Liver (tissue), 9 donors: ENCODE measurements around the gene RASSF9. TPM values are rescaled to one million over a fixed set of nuclear protein-coding genes. Genes with fewer than 3 reads are reported as not detected.
A peak's percentile ranks its signal among the peaks of the same experiment; 100 is the strongest.

Experiments used
- DNase-seq: peaks from one replicate; pipeline ENCODE4 v3.0.0-alpha.2; 2017; ENCODE audit warnings: low spot score
- H3K27ac ChIP-seq, 2 donors: one replicate each; pipeline ENCODE4 v1.7.0; 2013; ENCODE audit warnings: inconsistent platforms in 2 of 2, low read length in 2 of 2, control low read depth in 1 of 2, low read depth in 1 of 2, mild to moderate bottlenecking in 1 of 2
- H3K27me3 ChIP-seq, 4 donors: one replicate each; pipeline versions ENCODE4 v1.6.1 to v1.7.0; 2013; ENCODE audit warnings: low read length in 3 of 4, inconsistent platforms in 1 of 4, mild to moderate bottlenecking in 1 of 4, moderate library complexity in 1 of 4; ENCODE audit not compliant: control insufficient read depth in 4 of 4, insufficient read depth in 4 of 4
- H3K36me3 ChIP-seq, 4 donors: one replicate each; pipeline versions ENCODE4 v1.6.1 to v1.7.0; 2013; ENCODE audit warnings: low read length in 3 of 4, mild to moderate bottlenecking in 3 of 4, low read depth in 1 of 4, moderate library complexity in 1 of 4; ENCODE audit not compliant: control insufficient read depth in 4 of 4, insufficient read depth in 3 of 4
- H3K4me1 ChIP-seq, 4 donors: one replicate each; pipeline versions ENCODE4 v1.6.1 to v1.7.0; 2013; ENCODE audit warnings: low read length in 3 of 4, mild to moderate bottlenecking in 3 of 4, moderate library complexity in 1 of 4; ENCODE audit not compliant: control insufficient read depth in 4 of 4, insufficient read depth in 4 of 4
- H3K4me3 ChIP-seq, 3 donors: one replicate each; pipeline versions ENCODE4 v1.6.1 to v1.7.0; 2013; ENCODE audit warnings: low read length in 3 of 3, control low read depth in 1 of 3, low read depth in 1 of 3, mild to moderate bottlenecking in 1 of 3
- H3K9ac ChIP-seq, 2 donors: one replicate each; pipeline ENCODE4 v1.7.0; 2013; ENCODE audit warnings: low read length in 2 of 2, mild to moderate bottlenecking in 2 of 2, moderate library complexity in 2 of 2, control low read depth in 1 of 2, low read depth in 1 of 2
- H3K9me3 ChIP-seq, 4 donors: one replicate each; pipeline versions ENCODE4 v1.6.1 to v1.7.0; 2013; ENCODE audit warnings: low read length in 3 of 4; ENCODE audit not compliant: control insufficient read depth in 4 of 4
- EGR1 ChIP-seq, 2 donors: IDR thresholded peaks; 2 replicates each; pipeline ENCODE4 v1.6.1; 2016 to 2018; ENCODE audit warnings: antibody characterized with exemption in 2 of 2, low read depth in 2 of 2
- FOXA1 ChIP-seq: IDR thresholded peaks from 2 replicates; pipeline ENCODE4 v1.6.1; 2016; ENCODE audit warnings: antibody characterized with exemption
- FOXA2 ChIP-seq: IDR thresholded peaks from 2 replicates; pipeline ENCODE4 v1.6.1; 2016; ENCODE audit warnings: antibody characterized with exemption
- HNF4A ChIP-seq, 2 donors: conservative IDR thresholded peaks; 2 replicates each; pipeline ENCODE4 v1.6.1; 2016; ENCODE audit warnings: antibody characterized with exemption in 2 of 2, mild to moderate bottlenecking in 2 of 2
- HNF4G ChIP-seq: IDR thresholded peaks from 2 replicates; pipeline ENCODE4 v1.6.1; 2016; ENCODE audit warnings: antibody characterized with exemption
- JUND ChIP-seq, 2 donors: IDR thresholded peaks; 2 replicates each; pipeline ENCODE4 v1.6.1; 2016; ENCODE audit warnings: antibody characterized with exemption in 2 of 2
- NR2F2 ChIP-seq: IDR thresholded peaks from 2 replicates; pipeline ENCODE4 v1.6.1; 2016; ENCODE audit warnings: antibody characterized with exemption
- RAD21 ChIP-seq, 2 donors: IDR thresholded peaks; 2 replicates each; pipeline ENCODE4 v1.6.1; 2016; ENCODE audit warnings: antibody characterized with exemption in 2 of 2, mild to moderate bottlenecking in 2 of 2
- TAF1 ChIP-seq: conservative IDR thresholded peaks from 2 replicates; pipeline ENCODE4 v1.6.1; 2016; ENCODE audit warnings: antibody characterized with exemption, mild to moderate bottlenecking
- YY1 ChIP-seq: IDR thresholded peaks from 2 replicates; pipeline ENCODE4 v1.6.1; 2016; ENCODE audit warnings: antibody characterized with exemption, mild to moderate bottlenecking
- WGBS: extraction: QIAGEN DNeasy Blood & Tissue Kit; methylation state at CpG from one replicate; pipeline ENCODE4 v1.1.7; 2013; 5-methylcytosine and 5-hydroxymethylcytosine counted together
- polyA plus RNA-seq, 2 donors: library from polyadenylated mRNA; stranded (reverse) in 1 of 2; unstranded in 1 of 2; fragments of 200-250 nt in 1 of 2; fragments of >200 nt in 1 of 2; fragmentation: Nextera tagmentation in 1 of 2; extraction: Ambion mirVana in 1 of 2; gene quantifications; one replicate each; pipeline versions ENCODE4 v1.2.1 to v1.2.3, GENCODE V29; 2013 to 2015
- total RNA-seq, 2 donors: library from RNA; depleted of rRNA; stranded (reverse); fragments of >200 nt; gene quantifications; one replicate each; pipeline ENCODE4 v1.2.3, GENCODE V29; 2014
- TF ChIP-seq, protein P1 (sequence below): fragments of 150-350 bp; IDR thresholded peaks from 2 replicates; pipeline ENCODE4 v1.5.1; 2017; ENCODE audit warnings: improper control_type of control experiment, low read depth, low read length; ENCODE audit not compliant: missing input control
- TF ChIP-seq, protein P2 (sequence below): IDR thresholded peaks from 2 replicates; pipeline ENCODE4 v1.6.1; 2016; ENCODE audit warnings: antibody characterized with exemption, mild to moderate bottlenecking
- TF ChIP-seq, protein P3 (sequence below): IDR thresholded peaks from 2 replicates; pipeline ENCODE4 v1.6.1; 2016; ENCODE audit warnings: antibody characterized with exemption
- TF ChIP-seq, protein P4 (sequence below): IDR thresholded peaks from 2 replicates; pipeline ENCODE4 v1.6.1; 2016; ENCODE audit warnings: antibody characterized with exemption
- TF ChIP-seq, protein P5 (sequence below): IDR thresholded peaks from 2 replicates; pipeline ENCODE4 v1.6.1; 2016; ENCODE audit warnings: antibody characterized with exemption
- donor health status: healthy.
- donor health status: healthy.
- donor health status: healthy.
- donor health status: healthy.
- donor health status: healthy.

RASSF9 gene
- total and polyA plus RNA-seq, 4 donors, result 0.33 to 1.0 (median 0.59) TPM

DNA sequence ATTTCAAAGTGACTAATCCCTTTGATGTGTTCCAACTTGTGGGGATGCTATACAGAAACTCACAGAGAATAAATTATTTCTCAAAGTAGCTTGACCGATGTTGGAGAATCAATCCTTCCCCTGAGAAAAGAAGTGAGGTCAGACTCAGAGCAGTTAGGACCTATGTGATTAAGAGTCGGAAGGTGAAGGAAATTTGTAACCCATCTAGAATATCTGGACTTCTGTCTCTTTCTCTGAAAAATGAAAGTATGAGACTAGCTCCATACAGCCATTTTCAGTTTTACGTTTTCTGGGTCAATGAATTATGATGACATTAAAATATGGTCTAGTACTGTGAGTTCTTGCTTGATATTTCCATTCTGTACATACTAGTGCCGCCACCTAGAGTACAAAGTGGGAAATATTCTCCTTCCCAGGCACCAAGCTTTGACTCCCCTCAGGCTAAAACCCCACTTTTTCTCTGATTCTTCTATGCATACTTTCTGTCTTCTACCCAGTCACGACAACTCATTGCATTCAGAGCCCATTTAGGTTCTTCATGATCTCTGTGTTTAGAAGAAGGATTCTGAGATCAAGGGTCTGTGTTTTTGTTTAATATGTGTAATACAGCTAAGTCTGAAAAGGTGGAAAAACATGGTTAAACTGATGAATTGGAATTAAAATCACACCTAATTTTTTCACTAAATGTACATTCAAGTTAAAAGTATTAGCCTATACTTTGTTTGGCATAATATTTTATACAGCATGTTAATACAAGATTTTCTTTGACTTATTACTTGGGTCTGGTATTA lies 31.0 kb upstream of the RASSF9 start:
- no peaks in the 10 kb centered on the region for H3K9me3 ChIP-seq
- no peak overlapping the region for H3K27ac ChIP-seq
- H3K4me3 ChIP-seq, result no peak overlapping the region
- no peak overlapping the region for H3K9ac ChIP-seq
- H3K4me1 ChIP-seq, result no peaks in the 10 kb centered on the region
- no peaks in the 10 kb centered on the region for H3K36me3 ChIP-seq
- H3K27me3 ChIP-seq, result peaks cover 0 to 5% (median 2%) of the 10 kb centered on the region in 4 donors
- 35% methylated on average over 5 of the region's 5 CpGs for WGBS
- TF ChIP-seq, protein P1, sequence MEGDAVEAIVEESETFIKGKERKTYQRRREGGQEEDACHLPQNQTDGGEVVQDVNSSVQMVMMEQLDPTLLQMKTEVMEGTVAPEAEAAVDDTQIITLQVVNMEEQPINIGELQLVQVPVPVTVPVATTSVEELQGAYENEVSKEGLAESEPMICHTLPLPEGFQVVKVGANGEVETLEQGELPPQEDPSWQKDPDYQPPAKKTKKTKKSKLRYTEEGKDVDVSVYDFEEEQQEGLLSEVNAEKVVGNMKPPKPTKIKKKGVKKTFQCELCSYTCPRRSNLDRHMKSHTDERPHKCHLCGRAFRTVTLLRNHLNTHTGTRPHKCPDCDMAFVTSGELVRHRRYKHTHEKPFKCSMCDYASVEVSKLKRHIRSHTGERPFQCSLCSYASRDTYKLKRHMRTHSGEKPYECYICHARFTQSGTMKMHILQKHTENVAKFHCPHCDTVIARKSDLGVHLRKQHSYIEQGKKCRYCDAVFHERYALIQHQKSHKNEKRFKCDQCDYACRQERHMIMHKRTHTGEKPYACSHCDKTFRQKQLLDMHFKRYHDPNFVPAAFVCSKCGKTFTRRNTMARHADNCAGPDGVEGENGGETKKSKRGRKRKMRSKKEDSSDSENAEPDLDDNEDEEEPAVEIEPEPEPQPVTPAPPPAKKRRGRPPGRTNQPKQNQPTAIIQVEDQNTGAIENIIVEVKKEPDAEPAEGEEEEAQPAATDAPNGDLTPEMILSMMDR, result peak; percentile 70
- no peak for TF ChIP-seq TAF1
- peak; percentile 85 to 87 for TF ChIP-seq RAD21 (IDR thresholded peaks at IDR 0.05)
- no peak for TF ChIP-seq HNF4G
- DNase-seq, result no peak

DNA sequence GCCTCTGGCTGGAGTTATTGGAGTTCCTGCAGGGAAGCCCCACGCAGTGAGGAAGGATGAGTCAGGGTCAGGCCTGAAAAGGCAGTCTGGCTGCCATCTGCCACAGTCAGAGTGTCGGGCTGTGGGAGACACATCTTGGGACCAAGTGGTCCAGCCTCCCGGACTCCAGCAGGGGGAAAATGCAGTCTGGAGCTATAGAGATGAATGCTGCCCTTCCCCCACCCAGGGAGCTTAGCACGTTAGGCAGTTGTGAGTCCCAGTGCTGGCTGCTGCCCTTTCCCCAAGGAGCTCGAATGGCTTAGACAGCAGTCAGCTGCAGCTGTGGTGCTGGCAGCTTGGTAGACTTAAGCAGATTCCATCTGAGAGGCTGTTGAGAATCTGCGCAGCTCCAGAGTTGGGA lies 29.7 kb upstream of the RASSF9 start:
- Histone ChIP-seq H3K9me3 (no peaks in the 10 kb centered on the region), H3K9ac (no peak overlapping the region), H3K27me3 (peaks cover 0 to 5% (median 2%) of the 10 kb centered on the region in 4 donors), H3K36me3 (no peaks in the 10 kb centered on the region), H3K4me3 (no peak overlapping the region), H3K4me1 (no peaks in the 10 kb centered on the region), H3K27ac (no peak overlapping the region)
- DNase-seq, result no peak
- 80% methylated on average over 6 of the region's 6 CpGs for WGBS
- TF ChIP-seq RAD21 (IDR thresholded peaks at IDR 0.05) (no peak), EGR1 (IDR thresholded peaks at IDR 0.05; ENCODE audit: low read depth in 2 of 2) (no peak), HNF4A (conservative IDR thresholded peaks at IDR 0.05) (no peak), TAF1 (no peak), NR2F2 (no peak), FOXA2 (no peak), FOXA1 (no peak), YY1 (no peak)
- TF ChIP-seq, protein P2, sequence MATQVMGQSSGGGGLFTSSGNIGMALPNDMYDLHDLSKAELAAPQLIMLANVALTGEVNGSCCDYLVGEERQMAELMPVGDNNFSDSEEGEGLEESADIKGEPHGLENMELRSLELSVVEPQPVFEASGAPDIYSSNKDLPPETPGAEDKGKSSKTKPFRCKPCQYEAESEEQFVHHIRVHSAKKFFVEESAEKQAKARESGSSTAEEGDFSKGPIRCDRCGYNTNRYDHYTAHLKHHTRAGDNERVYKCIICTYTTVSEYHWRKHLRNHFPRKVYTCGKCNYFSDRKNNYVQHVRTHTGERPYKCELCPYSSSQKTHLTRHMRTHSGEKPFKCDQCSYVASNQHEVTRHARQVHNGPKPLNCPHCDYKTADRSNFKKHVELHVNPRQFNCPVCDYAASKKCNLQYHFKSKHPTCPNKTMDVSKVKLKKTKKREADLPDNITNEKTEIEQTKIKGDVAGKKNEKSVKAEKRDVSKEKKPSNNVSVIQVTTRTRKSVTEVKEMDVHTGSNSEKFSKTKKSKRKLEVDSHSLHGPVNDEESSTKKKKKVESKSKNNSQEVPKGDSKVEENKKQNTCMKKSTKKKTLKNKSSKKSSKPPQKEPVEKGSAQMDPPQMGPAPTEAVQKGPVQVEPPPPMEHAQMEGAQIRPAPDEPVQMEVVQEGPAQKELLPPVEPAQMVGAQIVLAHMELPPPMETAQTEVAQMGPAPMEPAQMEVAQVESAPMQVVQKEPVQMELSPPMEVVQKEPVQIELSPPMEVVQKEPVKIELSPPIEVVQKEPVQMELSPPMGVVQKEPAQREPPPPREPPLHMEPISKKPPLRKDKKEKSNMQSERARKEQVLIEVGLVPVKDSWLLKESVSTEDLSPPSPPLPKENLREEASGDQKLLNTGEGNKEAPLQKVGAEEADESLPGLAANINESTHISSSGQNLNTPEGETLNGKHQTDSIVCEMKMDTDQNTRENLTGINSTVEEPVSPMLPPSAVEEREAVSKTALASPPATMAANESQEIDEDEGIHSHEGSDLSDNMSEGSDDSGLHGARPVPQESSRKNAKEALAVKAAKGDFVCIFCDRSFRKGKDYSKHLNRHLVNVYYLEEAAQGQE, result no peak
- TF ChIP-seq, protein P3, sequence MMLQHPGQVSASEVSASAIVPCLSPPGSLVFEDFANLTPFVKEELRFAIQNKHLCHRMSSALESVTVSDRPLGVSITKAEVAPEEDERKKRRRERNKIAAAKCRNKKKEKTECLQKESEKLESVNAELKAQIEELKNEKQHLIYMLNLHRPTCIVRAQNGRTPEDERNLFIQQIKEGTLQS, result no peak

DNA sequence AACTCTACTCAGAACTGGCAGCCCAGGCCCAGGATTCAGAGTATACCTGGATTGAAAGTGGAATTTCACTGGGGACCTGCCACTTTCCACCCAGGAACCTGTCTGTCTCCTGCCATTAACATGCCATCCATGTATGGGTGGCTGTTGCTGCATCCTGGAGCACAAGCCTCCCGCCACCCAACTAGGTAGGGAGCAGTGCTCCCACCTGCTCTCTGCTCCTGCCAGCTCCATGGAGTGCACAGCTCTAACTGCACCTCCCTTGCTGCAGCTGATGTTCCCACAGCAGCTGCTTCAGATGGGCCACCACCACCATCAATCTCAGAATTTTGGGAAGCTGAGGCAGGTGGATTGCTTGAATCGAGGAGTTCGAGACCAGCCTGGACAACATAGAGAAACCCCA lies 20.8 kb upstream of the RASSF9 start:
- Histone ChIP-seq H3K9ac (no peak overlapping the region), H3K4me3 (no peak overlapping the region), H3K4me1 (no peaks in the 10 kb centered on the region), H3K9me3 (no peaks in the 10 kb centered on the region), H3K27me3 (no peaks in the 10 kb centered on the region), H3K36me3 (no peaks in the 10 kb centered on the region), H3K27ac (no peak overlapping the region)
- DNase-seq, result no peak
- TF ChIP-seq EGR1 (IDR thresholded peaks at IDR 0.05; ENCODE audit: low read depth in 2 of 2) (no peak), HNF4A (conservative IDR thresholded peaks at IDR 0.05) (no peak), TAF1 (no peak), JUND (IDR thresholded peaks at IDR 0.05) (no peak), FOXA1 (no peak), NR2F2 (no peak), FOXA2 (no peak)
- TF ChIP-seq, protein P4, sequence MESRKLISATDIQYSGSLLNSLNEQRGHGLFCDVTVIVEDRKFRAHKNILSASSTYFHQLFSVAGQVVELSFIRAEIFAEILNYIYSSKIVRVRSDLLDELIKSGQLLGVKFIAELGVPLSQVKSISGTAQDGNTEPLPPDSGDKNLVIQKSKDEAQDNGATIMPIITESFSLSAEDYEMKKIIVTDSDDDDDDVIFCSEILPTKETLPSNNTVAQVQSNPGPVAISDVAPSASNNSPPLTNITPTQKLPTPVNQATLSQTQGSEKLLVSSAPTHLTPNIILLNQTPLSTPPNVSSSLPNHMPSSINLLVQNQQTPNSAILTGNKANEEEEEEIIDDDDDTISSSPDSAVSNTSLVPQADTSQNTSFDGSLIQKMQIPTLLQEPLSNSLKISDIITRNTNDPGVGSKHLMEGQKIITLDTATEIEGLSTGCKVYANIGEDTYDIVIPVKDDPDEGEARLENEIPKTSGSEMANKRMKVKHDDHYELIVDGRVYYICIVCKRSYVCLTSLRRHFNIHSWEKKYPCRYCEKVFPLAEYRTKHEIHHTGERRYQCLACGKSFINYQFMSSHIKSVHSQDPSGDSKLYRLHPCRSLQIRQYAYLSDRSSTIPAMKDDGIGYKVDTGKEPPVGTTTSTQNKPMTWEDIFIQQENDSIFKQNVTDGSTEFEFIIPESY, result no peak
- TF ChIP-seq, protein P5, sequence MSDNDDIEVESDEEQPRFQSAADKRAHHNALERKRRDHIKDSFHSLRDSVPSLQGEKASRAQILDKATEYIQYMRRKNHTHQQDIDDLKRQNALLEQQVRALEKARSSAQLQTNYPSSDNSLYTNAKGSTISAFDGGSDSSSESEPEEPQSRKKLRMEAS, result no peak
- whole genome bisulfite sequencing, result 79% methylated on average over 3 of the region's 3 CpGs
